Fibroblast of mammary gland (primary cell): Measurements from ENCODE around the gene CNKSR3.

Source experiments
- DNase-seq: peaks from one replicate; pipeline ENCODE4 v3.0.0-alpha.2; 2010; ENCODE audit warnings: low read depth
- H3K4me3 ChIP-seq: 2 replicates; pipeline ENCODE4 v1.5.1; 2011; ENCODE audit warnings: low read depth, mild to moderate bottlenecking, low read length, moderate library complexity; ENCODE audit not compliant: control insufficient read depth
- CTCF ChIP-seq: conservative IDR thresholded peaks from 2 replicates; pipeline ENCODE4 v1.5.1; 2011; ENCODE audit warnings: low read depth, low read length, inconsistent platforms; ENCODE audit not compliant: control insufficient read depth, insufficient read depth

CNKSR3 gene

GRCh38 chr6:154347981-154348380, 162.5 kb downstream of the CNKSR3 start:
- no peak overlapping the region for H3K4me3 ChIP-seq
- no peak for DNase-seq
- no peak for TF ChIP-seq CTCF

GRCh38 chr6:154345811-154346210, 164.7 kb downstream of the CNKSR3 start:
- H3K4me3 ChIP-seq, result no peak overlapping the region
- no peak for TF ChIP-seq CTCF
- no peak for DNase-seq

GRCh38 chr6:154343473-154344308, 166.8 kb downstream of the CNKSR3 start:
- no peak overlapping the region for H3K4me3 ChIP-seq
- TF ChIP-seq CTCF, result peak; percentile 53
- peak; percentile 68 for DNase-seq

GRCh38 chr6:154341871-154342270, 168.6 kb downstream of the CNKSR3 start:
- no peak for TF ChIP-seq CTCF
- DNase-seq, result no peak
- H3K4me3 ChIP-seq, result no peak overlapping the region

GRCh38 chr6:154341336-154341735, 169.1 kb downstream of the CNKSR3 start:
- no peak for TF ChIP-seq CTCF
- no peak overlapping the region for H3K4me3 ChIP-seq
- no peak for DNase-seq
